Midbrain (tissue), 1 donor: ENCODE data around the gene MAP2K5.

Source experiments
- DNase-seq: peaks from one replicate; lab custom pipeline; 2025; lab: John Stamatoyannopoulos, UW

Gene MAP2K5

GRCh38 chr15:67521783-67522568, 20.5 kb upstream of the MAP2K5 start:
- DNase-seq: peak; percentile 31

GRCh38 chr15:67523330-67523729, 19.2 kb upstream of the MAP2K5 start:
- DNase-seq: no peak

GRCh38 chr15:67524235-67524634, 18.3 kb upstream of the MAP2K5 start:
- no peak for DNase-seq

- DNase-seq: no peak
These were observed 14.0 kb upstream of the MAP2K5 start for GRCh38 chr15:67528513-67528912.

- no peak for DNase-seq
These were observed 11.1 kb upstream of the MAP2K5 start for GRCh38 chr15:67531379-67531914.

- no peak for DNase-seq
These were observed 8.6 kb upstream of the MAP2K5 start for GRCh38 chr15:67533873-67534272.

- DNase-seq: no peak
These were observed 8.1 kb upstream of the MAP2K5 start for GRCh38 chr15:67534360-67534759.

GRCh38 chr15:67537771-67538170, 4.7 kb upstream of the MAP2K5 start:
- no peak for DNase-seq

GRCh38 chr15:67543348-67543718, 830 bp downstream of the MAP2K5 start:
- DNase-seq: no peak

GRCh38 chr15:67544475-67544874, 2.0 kb downstream of the MAP2K5 start:
- no peak for DNase-seq

GRCh38 chr15:67545864-67546263, 3.4 kb downstream of the MAP2K5 start:
- DNase-seq: no peak

GRCh38 chr15:67547064-67547463, 4.6 kb downstream of the MAP2K5 start:
- no peak for DNase-seq

GRCh38 chr15:67547836-67548235, 5.3 kb downstream of the MAP2K5 start:
- DNase-seq: no peak

- no peak for DNase-seq
These were observed 5.8 kb downstream of the MAP2K5 start for GRCh38 chr15:67548236-67548852.

GRCh38 chr15:67548862-67549651, 6.6 kb downstream of the MAP2K5 start:
- peak; percentile 81 for DNase-seq

- DNase-seq: no peak
These were observed 7.2 kb downstream of the MAP2K5 start for GRCh38 chr15:67549736-67550135.

- DNase-seq: no peak
These were observed 8.0 kb downstream of the MAP2K5 start for GRCh38 chr15:67550522-67550921.

GRCh38 chr15:67551207-67551743, 8.8 kb downstream of the MAP2K5 start:
- DNase-seq: no peak

GRCh38 chr15:67554580-67554979, 12.1 kb downstream of the MAP2K5 start:
- DNase-seq: no peak

GRCh38 chr15:67556976-67557570, 14.6 kb downstream of the MAP2K5 start:
- DNase-seq: no peak

GRCh38 chr15:67558502-67558901, 16.0 kb downstream of the MAP2K5 start:
- DNase-seq: no peak

- DNase-seq: no peak
These were observed 16.7 kb downstream of the MAP2K5 start for GRCh38 chr15:67559158-67559557.
